ENCODE data around the gene C14orf119.
"Not testable (repeated sequence)": the region's sequence is repeated elsewhere in the genome, so short reads cannot be mapped to it uniquely, and the experiment has no call there.

The C14orf119 gene

DNA sequence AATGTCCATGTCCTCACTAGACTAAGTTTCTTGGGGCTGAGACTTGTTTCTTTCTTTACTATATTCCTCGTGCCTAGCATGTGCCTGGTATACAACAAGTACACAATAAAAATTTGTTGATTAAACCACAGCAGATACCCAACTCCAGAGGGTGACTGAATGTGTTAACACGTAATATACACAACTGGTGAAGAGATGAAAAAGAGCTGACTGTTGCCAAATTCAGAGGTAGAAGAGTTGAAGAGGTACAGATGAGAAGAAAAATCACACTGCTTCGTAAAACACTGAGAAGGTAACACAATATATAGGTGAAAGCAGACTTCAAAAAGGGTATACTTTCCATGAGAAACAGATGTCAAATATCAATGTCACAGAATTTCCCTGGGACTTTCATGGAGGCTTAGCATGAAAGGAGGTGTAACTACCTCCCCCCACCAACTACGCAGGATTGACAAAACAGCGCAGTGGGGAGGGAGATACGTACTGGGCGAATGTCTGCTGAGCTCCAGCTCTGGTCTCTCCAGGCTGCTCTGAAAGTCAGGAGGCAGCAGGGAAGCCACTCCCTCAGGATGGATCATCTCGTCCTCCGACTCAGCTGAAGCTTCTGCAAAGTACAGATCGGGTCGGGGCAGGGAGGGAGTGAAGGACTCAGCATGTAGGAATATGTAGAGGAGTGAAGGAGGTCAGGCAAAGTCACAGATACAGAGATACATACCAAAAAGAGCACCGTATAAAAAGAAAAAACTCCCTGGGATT is 5.6 kb upstream of the C14orf119 start:
- DNase-seq (ENCODE audit: low read depth in 2 of 2, low spot score in 1 of 2): no peak

DNA sequence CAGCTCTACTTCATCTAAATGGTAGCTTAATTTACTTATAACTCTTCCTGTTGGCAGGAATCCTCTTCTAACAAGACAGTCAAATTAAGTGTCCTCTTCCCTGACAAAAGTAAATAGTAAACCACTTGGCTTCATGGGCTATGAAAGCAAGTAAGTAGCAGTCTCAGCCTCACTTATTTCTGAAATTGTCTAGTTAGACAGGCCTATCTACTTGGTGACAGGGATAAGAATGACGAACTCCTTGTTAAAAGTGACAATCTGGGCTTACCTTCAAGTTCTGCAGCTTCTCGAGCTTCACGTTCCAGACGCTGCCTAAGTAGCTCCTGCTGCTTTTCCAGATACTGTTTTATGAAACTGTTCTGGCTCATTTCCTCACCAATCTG is 5.1 kb upstream of the C14orf119 start:
- DNase-seq (ENCODE audit: low read depth in 2 of 2, low spot score in 1 of 2): no peak

DNA sequence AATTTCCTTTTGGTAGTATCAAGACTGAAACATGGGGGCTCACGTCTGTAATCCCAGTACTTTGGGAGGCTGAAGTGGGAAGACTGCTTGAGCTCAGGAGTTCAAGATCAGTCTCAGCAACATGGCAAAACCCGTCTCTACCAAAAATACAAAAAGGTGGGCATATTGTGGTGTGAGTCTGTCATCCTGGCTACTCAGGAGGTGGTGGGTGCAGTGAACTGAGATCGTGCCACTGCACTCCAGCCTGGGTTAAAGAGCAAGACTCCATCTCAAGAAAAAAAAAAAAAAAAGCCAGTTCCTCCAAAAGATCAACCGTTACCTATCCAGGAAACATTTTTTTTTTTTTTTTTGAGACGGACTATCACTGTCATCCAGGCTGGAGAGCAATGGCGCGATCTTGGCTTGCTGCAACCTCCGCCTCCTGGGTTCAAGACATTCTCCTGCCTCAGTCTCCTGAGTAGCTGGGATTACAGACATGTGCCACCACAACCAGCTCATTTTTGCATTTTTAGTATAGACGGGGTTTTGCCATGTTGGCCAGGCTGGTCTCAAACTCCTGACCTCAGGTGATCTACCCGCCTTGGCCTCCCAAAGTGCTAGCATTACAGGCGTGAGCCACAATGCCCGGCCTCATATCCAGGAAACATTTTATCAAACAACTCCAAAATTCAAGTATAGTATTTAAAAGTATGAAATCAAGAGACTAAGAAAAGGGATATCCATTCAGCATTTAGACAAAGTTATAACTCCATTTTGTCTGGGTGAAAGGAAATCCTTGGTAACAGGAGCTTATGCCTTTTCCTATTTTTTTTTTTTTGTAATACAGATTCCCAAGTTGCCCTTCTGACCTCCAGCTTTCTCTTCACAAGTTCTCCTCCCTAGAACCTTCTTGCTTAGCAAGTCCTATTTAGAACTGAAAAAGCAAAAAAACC is 3.7 kb upstream of the C14orf119 start:
- DNase-seq (ENCODE audit: low read depth in 2 of 2, low spot score in 1 of 2): no peak

DNA sequence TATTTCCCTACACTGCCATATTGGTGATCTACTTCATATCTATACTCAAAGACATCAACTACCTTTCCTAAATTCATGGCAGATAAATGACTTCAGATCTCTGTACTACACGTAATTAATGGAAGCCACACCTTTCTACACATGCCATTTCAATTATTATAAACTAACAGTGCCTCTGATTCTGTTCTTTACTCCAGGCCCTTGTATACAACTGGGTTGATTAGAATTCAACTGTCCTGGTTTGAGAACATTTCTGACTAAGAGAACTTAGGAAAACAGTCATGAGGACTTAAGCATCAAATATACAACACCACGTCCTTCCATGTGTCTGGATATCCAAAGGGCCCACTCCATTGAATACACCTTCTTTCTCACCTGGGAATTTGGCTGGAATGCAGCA is 2.2 kb upstream of the C14orf119 start:
- DNase-seq (ENCODE audit: low read depth in 2 of 2, low spot score in 1 of 2): no peak

DNA sequence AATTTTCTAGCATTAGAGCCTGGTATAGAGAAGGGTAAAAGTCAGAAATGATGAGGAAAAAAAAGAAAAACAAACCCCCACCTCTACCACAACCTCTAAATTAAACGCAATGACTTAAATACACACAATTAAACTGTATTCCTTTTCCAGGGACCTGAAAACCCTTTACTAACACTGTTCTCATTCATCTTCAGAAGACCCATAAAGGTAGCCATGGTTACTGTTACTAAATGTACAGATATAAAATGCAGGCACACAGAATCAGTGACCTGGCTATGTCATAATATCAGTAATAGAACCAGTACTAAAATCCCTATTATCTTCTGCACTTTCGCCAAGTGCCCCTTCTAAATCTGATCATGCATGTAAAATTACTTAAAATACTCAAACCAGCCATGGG is 1.8 kb upstream of the C14orf119 start:
- no peak for DNase-seq (ENCODE audit: low read depth in 2 of 2, low spot score in 1 of 2)

DNA sequence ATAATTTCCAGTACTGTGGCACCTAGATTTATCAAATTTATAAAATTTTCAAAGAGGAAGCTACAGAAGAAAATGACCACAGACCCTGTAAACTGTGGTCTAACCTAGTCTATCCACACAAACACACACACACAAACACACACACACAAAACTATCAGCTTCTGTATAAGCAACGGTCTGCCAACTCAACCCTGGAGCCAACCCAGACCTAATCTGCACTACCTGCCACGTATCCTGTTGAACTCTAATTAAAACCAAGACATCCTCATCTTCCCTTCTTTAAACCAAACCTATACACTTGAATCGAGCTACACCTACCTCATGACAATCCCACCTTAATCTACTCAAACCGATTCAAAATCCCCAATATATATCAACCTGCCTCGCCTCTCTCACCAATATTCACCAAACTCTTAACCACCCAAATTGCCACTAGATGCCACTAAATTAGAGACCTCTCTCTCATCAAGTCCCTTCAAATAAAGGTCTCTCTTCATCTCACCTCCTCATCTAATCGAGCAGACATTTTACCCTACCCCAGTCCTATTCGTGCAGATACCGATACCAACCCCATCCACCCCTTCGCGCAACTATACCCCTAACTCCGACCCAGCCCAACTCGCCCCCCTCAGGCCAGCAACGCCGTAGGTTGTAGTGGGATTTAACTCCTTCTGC is 1.2 kb upstream of the C14orf119 start:
- DNase-seq (ENCODE audit: low read depth in 2 of 2, low spot score in 1 of 2): no peak

DNA sequence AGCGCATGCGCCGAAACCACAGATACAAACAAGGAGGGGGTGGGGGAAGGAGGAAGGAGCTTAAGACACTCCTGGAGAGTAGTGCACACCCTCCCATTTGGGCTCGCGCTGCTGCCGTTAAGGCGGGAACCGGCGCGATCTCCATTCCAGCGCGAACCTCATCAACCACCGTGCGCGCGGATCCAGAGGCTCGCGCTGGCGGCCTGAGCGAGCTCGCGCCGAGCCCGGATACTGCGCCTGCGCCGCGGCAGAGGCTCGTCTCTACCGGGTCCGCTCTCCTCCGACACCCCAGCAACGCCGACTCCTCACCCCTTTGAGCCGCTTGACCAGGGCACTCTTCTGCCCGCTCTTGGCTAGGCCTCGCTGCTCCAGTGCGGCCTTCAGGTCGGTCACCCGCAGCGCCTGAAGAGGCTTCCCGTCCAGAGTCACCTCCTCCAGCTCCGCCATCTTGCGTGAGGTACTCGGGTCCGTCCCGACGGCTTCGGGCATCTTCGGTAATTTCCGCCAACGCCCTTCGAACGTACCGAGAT is 574 bp upstream of the C14orf119 start, which contains the start of gene ACIN1:
ACIN1 (minus strand) TSS at position 471 of the 530 bp plus-strand sequence; CDS start at position 447, 24 bp downstream.
- DNase-seq (ENCODE audit: low read depth in 2 of 2, low spot score in 1 of 2): peak; percentile 49 to 54

DNA sequence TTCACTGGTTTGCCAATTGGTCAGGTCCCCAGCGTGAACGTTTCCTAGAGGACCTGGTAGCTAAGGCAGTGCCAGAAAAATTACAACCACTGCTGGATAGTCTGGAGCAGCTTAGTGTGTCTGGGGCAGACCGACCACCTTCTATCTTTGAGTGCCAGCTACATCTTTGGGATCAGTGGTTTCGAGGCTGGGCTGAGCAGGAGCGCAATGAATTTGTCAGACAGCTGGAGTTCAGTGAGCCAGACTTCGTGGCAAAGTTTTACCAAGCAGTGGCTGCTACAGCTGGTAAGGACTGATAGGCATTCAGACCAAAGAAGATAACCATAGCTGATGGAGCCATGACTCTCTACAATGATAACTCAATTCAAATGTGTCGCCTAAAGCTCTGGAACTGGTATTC is 2.5 kb downstream of the C14orf119 start:
- DNase-seq (ENCODE audit: low read depth in 2 of 2, low spot score in 1 of 2): no peak

DNA sequence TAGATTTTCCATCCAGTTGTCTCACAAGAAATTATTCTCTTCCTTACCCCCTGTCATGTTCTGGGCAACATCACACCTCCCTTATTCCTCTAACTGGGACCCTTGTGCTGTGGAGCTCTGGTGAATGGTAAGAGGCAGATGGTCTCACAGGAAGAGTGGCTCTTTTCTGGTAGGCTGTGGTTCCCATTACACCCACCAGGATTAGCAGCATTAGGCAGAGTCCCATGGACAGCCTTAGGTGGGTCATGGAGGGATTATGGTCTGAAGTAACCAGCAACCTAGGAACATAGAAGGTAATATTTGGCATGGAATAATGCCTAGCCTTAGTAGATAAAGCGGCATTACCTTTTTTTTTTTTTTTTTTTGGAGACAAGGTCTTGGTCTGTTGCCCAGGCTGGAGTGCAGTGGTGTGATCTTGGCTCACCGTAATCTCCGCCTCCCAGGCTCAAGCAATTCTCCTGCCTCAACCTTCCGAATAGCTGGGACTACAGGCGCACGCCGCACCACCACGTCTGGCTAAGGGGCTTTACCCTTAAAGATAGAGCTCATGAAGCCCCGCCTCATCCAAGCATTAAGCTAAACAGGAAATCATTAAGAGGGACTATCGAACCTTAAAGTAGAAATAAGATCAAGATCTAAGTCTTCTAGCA is 4.0 kb downstream of the C14orf119 start:
- no peak for DNase-seq (ENCODE audit: low read depth in 2 of 2, low spot score in 1 of 2)

DNA sequence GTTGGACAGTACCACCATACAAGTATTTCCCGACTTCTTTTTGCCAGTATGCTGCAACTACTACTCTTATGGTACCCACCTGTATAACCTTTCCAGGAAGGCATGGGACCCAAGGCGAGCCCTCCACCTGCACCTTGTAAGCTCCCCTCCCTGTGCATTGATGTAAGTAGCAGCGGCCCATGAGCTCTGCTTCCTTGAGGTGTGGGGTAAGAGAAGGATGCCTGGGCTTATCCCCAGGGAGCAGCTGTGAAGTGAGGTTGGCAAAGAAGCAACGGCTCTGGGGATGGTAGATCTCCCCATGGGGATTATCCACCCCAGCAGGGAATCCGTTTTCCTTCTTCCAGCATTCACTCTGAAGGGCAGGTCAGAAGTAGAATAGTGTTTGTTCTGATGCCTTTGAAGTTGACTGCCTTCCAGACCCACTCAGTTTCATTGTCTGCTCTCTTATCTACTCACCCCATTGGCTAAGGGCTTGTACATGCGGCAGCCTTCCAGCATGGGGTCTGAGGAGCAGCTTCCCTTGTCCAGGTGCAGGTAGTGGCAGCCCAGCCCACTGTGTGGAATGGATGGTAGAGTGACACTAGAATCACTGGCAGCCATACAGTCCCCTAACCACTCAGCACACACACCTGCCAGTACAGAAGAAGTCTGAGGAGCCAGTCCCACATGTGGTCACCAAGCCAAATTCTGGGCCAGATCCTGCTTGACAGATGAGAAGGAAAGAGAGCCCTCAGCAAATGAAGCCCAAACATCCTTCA is 6.1 kb downstream of the C14orf119 start:
- DNase-seq (ENCODE audit: low read depth in 2 of 2, low spot score in 1 of 2): no peak

DNA sequence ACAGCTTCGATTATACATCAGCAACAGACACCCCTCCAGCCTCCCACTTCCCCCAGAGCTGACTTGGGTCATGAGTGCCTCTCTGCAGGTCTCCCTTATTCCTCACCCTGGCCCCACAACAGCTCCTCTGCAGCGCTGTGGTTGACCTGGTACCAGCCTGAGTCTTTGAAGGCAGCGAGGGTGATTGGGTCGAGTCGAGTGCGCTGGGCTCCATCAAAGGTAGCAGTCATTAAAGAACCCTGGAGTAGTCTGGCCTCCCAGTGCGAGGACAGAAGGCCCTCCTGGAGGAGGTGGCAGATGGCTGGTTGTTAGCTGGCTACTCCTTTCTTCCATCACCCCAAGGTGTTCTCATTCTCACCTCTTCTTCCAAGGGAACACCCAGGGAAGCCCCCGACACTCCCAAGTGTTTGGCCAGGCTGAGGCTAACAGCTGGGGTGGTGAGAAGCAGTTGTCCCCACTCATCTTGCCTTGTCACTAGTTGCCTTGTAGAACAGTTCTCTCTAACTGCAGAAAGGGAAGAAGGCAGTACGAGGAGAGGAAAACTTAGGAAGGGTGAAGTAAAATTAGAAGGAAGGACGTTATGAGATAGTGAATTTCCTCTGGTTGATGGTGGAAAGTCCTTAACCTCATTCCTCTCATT is 6.8 kb downstream of the C14orf119 start:
- DNase-seq (ENCODE audit: low read depth in 2 of 2, low spot score in 1 of 2): no peak

DNA sequence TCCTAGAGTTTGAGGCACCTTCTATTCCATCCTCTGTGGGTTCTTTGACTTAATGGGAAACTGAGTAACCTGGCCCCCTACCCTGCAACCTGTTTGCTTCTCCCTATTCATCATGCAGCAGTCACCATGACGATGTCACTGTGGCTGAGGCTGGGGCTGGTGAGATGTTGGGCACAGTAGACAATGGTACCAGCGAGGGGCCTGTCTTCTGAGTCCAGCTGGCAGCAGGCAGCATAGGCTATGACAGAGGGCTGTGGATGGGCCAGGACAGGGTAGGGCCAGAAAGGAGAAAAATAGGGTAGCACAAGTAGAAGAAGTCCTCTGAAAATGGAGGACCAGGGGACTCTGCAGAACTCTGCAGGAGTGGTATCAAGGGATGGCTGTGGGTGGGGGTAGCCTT is 7.5 kb downstream of the C14orf119 start:
- no peak for DNase-seq (ENCODE audit: low read depth in 2 of 2, low spot score in 1 of 2)

DNA sequence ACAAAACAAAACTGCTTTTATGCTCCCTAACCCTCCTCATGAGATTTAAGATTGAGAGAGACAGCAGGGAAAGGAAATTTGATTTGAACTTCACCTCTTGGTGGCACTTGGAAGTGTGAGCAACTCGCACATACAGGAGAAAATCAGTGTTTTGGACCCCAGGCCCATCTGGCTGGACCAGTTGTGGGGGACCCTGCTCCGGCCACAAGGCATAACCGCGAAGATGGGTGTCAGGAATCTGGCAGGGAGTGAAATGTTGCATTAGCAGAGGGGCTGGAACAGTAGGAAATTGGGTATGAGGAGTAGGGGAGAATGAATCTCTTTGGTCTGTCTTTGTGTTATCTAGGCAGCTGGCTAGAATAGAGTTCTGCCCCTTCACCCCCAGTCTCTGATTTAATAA is 8.3 kb downstream of the C14orf119 start:
- no peak for DNase-seq (ENCODE audit: low read depth in 2 of 2, low spot score in 1 of 2)

DNA sequence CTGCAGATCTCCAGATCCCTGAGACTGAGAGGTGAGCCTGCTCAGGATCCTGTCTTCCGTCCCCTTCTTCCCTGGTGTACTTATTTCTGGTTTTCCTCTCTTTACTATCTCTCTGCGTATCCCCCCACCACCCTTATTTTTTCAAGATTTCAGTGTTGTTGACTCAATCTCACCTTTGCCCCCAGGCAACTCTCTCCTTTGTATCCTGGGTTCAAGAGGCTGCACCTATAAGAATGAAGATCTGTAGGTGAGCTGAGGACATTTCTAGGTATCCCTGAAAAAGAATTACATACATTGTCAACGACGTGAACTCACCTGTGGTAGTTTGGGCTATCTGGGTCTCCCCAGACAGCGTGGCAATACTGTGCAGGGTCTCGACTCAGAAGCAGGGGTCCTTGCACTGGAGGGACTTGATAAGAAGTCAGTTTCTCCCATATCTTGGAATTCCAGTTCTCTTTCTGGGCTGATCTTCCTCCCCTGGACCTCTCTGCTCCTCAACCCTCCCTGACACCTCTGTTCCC is 8.8 kb downstream of the C14orf119 start:
- no peak for DNase-seq (ENCODE audit: low read depth in 2 of 2, low spot score in 1 of 2)

DNA sequence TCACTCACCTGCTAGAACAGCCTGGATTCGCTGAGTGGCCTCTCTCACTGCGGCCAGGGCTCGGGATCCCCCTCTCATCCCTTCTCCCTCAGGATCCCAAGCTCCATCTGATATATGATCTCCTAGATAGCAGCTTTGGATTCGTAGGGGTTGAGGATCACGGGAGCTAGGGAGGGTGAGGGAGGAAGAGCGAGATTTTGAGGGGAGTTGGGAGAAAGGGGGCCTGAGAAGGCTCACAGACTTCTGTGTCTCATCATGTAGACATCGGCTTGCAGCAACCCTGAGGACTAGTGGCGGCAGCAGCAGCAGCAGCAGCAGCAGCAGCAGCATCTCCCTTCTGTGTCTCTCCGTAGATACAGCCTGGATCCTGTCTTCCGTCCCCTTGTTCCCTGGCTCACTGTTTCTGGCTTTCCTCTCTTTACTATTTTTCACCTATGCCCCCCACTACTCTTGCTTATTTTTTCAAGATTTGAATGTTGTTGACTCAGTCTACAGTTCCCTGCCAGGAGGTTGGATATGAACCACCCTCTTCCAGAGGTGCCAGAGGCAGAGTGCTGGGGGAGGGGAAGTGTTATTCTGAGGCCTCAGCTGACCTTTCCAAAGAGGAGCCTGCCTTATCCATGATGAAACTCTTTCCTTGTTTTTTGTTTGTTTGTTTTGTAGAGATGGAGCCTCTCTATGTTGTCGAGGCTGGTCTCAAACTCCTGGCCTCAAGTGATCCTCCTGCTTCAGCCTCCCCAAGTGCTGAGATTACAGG is 9.5 kb downstream of the C14orf119 start, which contains the start of gene CIROP:
CIROP (minus strand) TSS at position 399 of the 757 bp plus-strand sequence; CDS start at position 330, 69 bp downstream.
- DNase-seq (ENCODE audit: low read depth in 2 of 2, low spot score in 1 of 2): no peak

DNA sequence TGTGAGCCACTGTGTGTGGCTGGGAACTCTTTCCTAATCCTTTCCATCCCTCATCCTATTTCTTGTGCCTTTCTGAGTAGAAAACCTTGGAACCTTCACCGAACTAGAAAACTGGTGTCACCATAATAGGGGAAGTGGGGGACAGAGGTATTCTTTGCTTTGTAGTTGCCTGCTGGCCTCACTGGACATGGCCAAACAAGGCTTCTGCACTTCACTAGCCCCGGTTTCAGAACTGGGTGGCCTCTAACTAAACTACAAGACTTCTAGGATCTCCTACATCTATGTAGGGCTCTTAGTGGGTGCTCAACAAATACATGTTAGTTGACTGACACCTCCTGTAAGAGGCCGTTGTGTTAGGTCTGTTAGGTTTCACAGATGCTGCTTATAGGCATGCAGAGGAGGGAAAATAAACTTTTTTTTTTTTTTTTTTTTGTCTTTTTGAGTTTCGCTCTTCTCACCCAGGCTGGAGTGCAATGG is 10.1 kb downstream of the C14orf119 start:
- DNase-seq (ENCODE audit: low read depth in 2 of 2, low spot score in 1 of 2): no peak

DNA sequence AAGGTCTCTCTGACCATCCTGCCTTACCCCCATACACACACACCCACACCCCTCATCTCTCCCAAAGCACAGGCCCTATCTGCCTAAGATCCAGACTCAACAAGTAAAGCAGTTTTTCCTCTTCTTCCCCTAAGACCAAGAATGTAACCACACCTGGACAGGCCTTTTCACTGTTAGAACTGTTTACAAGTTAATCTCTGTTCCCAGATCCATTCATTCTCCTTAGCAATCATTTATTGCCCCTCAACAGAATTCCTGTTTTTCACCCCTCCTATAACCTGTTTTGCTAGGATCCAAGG is 11.4 kb downstream of the C14orf119 start:
- no peak for DNase-seq (ENCODE audit: low read depth in 2 of 2, low spot score in 1 of 2)

DNA sequence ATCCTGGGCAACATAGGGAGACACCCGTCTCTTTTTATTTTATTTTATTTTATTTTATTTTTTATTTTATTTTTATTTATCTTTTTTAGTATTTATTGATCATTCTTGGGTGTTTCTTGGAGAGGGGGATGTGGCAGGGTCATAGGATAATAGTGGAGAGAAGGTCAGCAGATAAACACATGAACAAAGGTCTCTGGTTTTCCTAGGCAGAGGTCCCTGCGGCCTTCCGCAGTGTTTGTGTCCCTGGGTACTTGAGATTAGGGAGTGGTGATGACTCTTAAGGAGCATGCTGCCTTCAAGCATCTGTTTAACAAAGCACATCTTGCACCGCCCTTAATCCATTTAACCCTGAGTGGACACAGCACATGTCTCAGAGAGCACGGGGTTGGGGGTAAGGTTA is 12.3 kb downstream of the C14orf119 start:
- not testable (repeated sequence) for DNase-seq (ENCODE audit: low read depth in 2 of 2, low spot score in 1 of 2)

DNA sequence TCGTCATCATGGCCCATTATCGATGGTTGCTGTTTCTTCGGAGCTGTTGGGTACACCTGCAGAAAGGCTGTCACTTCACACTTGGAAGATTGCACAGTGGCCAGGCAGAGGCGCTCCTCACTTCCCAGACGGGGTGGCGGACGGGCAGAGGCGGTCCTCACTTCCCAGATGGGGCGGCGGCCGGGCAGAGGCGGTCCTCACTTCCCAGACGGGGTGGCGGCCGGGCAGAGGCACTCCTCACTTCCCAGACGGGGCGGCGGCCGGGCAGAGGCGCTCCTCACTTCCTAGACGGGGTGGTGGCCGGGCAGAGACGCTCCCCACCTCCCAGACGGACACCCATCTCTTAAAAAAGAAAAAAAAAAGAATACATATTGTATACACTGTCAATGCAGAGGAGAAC is 12.9 kb downstream of the C14orf119 start:
- not testable (repeated sequence) for DNase-seq (ENCODE audit: low read depth in 2 of 2, low spot score in 1 of 2)

Measured in stimulated activated CD8-positive, alpha-beta memory T cell treated with anti-CD3 and anti-CD28 coated beads, Interleukin-4, amount 100 ng/mL, for 1 hour (primary cell).